Uterus (tissue), 2 donors: ENCODE measurements around the gene DDX49.

ENCODE experiments used
- POLR2A ChIP-seq, 2 donors: fragments of 450-650 bp; IDR thresholded peaks; one replicate each; pipeline ENCODE4 v1.6.1; 2016; ENCODE audit warnings: antibody characterized with exemption in 2 of 2, mild to moderate bottlenecking in 1 of 2, moderate library complexity in 1 of 2
- TF ChIP-seq, protein P1 (sequence below), 4 experiments: fragments of 200-600 bp in 2 of 4; fragments of 450-650 bp in 2 of 4; sonication (generic) in 2 of 4; IDR thresholded peaks; one replicate each; pipeline ENCODE4 v1.5.1; 2016 to 2019; ENCODE audit warnings: antibody characterized with exemption in 4 of 4, mild to moderate bottlenecking in 2 of 4, moderate library complexity in 1 of 4

DNA sequence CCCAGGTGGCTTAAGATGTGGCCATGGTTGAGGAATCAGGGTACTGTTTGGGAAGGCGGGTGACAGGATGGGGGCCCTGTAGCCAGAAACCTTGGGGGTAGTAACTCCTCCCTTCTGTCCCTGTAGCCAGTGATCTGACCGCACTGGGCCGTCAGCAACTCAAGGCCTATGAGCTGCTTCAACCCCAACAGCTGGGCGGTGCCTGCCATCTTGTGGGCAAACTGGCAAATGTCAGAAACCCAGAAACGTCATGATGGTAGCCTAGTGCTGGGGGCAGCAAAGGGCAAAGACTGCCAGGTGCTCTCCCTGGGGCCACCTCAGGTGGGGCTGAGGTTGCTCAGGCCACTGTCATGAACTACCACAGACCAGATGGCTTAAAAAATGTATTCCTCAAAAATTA lies 3.9 kb upstream of the DDX49 start:
- TF ChIP-seq, protein P1, sequence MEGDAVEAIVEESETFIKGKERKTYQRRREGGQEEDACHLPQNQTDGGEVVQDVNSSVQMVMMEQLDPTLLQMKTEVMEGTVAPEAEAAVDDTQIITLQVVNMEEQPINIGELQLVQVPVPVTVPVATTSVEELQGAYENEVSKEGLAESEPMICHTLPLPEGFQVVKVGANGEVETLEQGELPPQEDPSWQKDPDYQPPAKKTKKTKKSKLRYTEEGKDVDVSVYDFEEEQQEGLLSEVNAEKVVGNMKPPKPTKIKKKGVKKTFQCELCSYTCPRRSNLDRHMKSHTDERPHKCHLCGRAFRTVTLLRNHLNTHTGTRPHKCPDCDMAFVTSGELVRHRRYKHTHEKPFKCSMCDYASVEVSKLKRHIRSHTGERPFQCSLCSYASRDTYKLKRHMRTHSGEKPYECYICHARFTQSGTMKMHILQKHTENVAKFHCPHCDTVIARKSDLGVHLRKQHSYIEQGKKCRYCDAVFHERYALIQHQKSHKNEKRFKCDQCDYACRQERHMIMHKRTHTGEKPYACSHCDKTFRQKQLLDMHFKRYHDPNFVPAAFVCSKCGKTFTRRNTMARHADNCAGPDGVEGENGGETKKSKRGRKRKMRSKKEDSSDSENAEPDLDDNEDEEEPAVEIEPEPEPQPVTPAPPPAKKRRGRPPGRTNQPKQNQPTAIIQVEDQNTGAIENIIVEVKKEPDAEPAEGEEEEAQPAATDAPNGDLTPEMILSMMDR (IDR thresholded peaks at IDR 0.05), result peak in 2 of 4 experiments; percentile 10 to 20
- TF ChIP-seq POLR2A (IDR thresholded peaks at IDR 0.05), result no peak
